Liver (tissue), 9 donors: ENCODE results near the gene INPP5F. TPM values are rescaled to one million over a fixed set of nuclear protein-coding genes. Genes with fewer than 3 reads are reported as not detected.

Experiments
- DNase-seq: peaks from one replicate; pipeline ENCODE4 v3.0.0-alpha.2; 2017; ENCODE audit warnings: low spot score
- H3K27ac ChIP-seq, 2 donors: one replicate each; pipeline ENCODE4 v1.7.0; 2013; ENCODE audit warnings: inconsistent platforms in 2 of 2, low read length in 2 of 2, control low read depth in 1 of 2, low read depth in 1 of 2, mild to moderate bottlenecking in 1 of 2
- H3K27me3 ChIP-seq, 4 donors: one replicate each; pipeline versions ENCODE4 v1.6.1 to v1.7.0; 2013; ENCODE audit warnings: low read length in 3 of 4, inconsistent platforms in 1 of 4, mild to moderate bottlenecking in 1 of 4, moderate library complexity in 1 of 4; ENCODE audit not compliant: control insufficient read depth in 4 of 4, insufficient read depth in 4 of 4
- H3K36me3 ChIP-seq, 4 donors: one replicate each; pipeline versions ENCODE4 v1.6.1 to v1.7.0; 2013; ENCODE audit warnings: low read length in 3 of 4, mild to moderate bottlenecking in 3 of 4, low read depth in 1 of 4, moderate library complexity in 1 of 4; ENCODE audit not compliant: control insufficient read depth in 4 of 4, insufficient read depth in 3 of 4
- H3K4me1 ChIP-seq, 4 donors: one replicate each; pipeline versions ENCODE4 v1.6.1 to v1.7.0; 2013; ENCODE audit warnings: low read length in 3 of 4, mild to moderate bottlenecking in 3 of 4, moderate library complexity in 1 of 4; ENCODE audit not compliant: control insufficient read depth in 4 of 4, insufficient read depth in 4 of 4
- H3K4me3 ChIP-seq, 3 donors: one replicate each; pipeline versions ENCODE4 v1.6.1 to v1.7.0; 2013; ENCODE audit warnings: low read length in 3 of 3, control low read depth in 1 of 3, low read depth in 1 of 3, mild to moderate bottlenecking in 1 of 3
- H3K9ac ChIP-seq, 2 donors: one replicate each; pipeline ENCODE4 v1.7.0; 2013; ENCODE audit warnings: low read length in 2 of 2, mild to moderate bottlenecking in 2 of 2, moderate library complexity in 2 of 2, control low read depth in 1 of 2, low read depth in 1 of 2
- H3K9me3 ChIP-seq, 4 donors: one replicate each; pipeline versions ENCODE4 v1.6.1 to v1.7.0; 2013; ENCODE audit warnings: low read length in 3 of 4; ENCODE audit not compliant: control insufficient read depth in 4 of 4
- ATF3 ChIP-seq: IDR thresholded peaks from 2 replicates; pipeline ENCODE4 v1.6.1; 2016; ENCODE audit warnings: antibody characterized with exemption
- CTCF ChIP-seq: fragments of 150-350 bp; IDR thresholded peaks from 2 replicates; pipeline ENCODE4 v1.5.1; 2017; ENCODE audit warnings: improper control_type of control experiment, low read depth, low read length; ENCODE audit not compliant: missing input control
- EGR1 ChIP-seq, 2 donors: IDR thresholded peaks; 2 replicates each; pipeline ENCODE4 v1.6.1; 2016 to 2018; ENCODE audit warnings: antibody characterized with exemption in 2 of 2, low read depth in 2 of 2
- FOXA1 ChIP-seq: IDR thresholded peaks from 2 replicates; pipeline ENCODE4 v1.6.1; 2016; ENCODE audit warnings: antibody characterized with exemption
- FOXA2 ChIP-seq: IDR thresholded peaks from 2 replicates; pipeline ENCODE4 v1.6.1; 2016; ENCODE audit warnings: antibody characterized with exemption
- GABPA ChIP-seq, 2 donors: IDR thresholded peaks in 1 of 2; conservative IDR thresholded peaks in 1 of 2; 2 replicates each; pipeline ENCODE4 v1.6.1; 2016; ENCODE audit warnings: antibody characterized with exemption in 2 of 2, mild to moderate bottlenecking in 1 of 2, moderate library complexity in 1 of 2
- HNF4A ChIP-seq, 2 donors: conservative IDR thresholded peaks; 2 replicates each; pipeline ENCODE4 v1.6.1; 2016; ENCODE audit warnings: antibody characterized with exemption in 2 of 2, mild to moderate bottlenecking in 2 of 2
- HNF4G ChIP-seq: IDR thresholded peaks from 2 replicates; pipeline ENCODE4 v1.6.1; 2016; ENCODE audit warnings: antibody characterized with exemption
- JUND ChIP-seq, 2 donors: IDR thresholded peaks; 2 replicates each; pipeline ENCODE4 v1.6.1; 2016; ENCODE audit warnings: antibody characterized with exemption in 2 of 2
- MAX ChIP-seq: IDR thresholded peaks from 2 replicates; pipeline ENCODE4 v1.6.1; 2016; ENCODE audit warnings: antibody characterized with exemption
- NR2F2 ChIP-seq: IDR thresholded peaks from 2 replicates; pipeline ENCODE4 v1.6.1; 2016; ENCODE audit warnings: antibody characterized with exemption
- RAD21 ChIP-seq, 2 donors: IDR thresholded peaks; 2 replicates each; pipeline ENCODE4 v1.6.1; 2016; ENCODE audit warnings: antibody characterized with exemption in 2 of 2, mild to moderate bottlenecking in 2 of 2
- REST ChIP-seq: IDR thresholded peaks from 2 replicates; pipeline ENCODE4 v1.6.1; 2016; ENCODE audit warnings: antibody characterized with exemption, mild to moderate bottlenecking
- RXRA ChIP-seq, 2 donors: IDR thresholded peaks; 2 replicates each; pipeline ENCODE4 v1.6.1; 2017 to 2018; ENCODE audit warnings: antibody characterized with exemption in 2 of 2, mild to moderate bottlenecking in 1 of 2
- SP1 ChIP-seq: IDR thresholded peaks from 2 replicates; pipeline ENCODE4 v1.6.1; 2018; ENCODE audit warnings: antibody characterized with exemption, mild to moderate bottlenecking
- TAF1 ChIP-seq: conservative IDR thresholded peaks from 2 replicates; pipeline ENCODE4 v1.6.1; 2016; ENCODE audit warnings: antibody characterized with exemption, mild to moderate bottlenecking
- YY1 ChIP-seq: IDR thresholded peaks from 2 replicates; pipeline ENCODE4 v1.6.1; 2016; ENCODE audit warnings: antibody characterized with exemption, mild to moderate bottlenecking
- ZBTB33 ChIP-seq: IDR thresholded peaks from 2 replicates; pipeline ENCODE4 v1.6.1; 2016; ENCODE audit warnings: antibody characterized with exemption
- WGBS: extraction: QIAGEN DNeasy Blood & Tissue Kit; methylation state at CpG from one replicate; pipeline ENCODE4 v1.1.7; 2013; 5-methylcytosine and 5-hydroxymethylcytosine counted together
- polyA plus RNA-seq, 2 donors: library from polyadenylated mRNA; stranded (reverse) in 1 of 2; unstranded in 1 of 2; fragments of 200-250 nt in 1 of 2; fragments of >200 nt in 1 of 2; fragmentation: Nextera tagmentation in 1 of 2; extraction: Ambion mirVana in 1 of 2; gene quantifications; one replicate each; pipeline versions ENCODE4 v1.2.1 to v1.2.3, GENCODE V29; 2013 to 2015
- total RNA-seq, 2 donors: library from RNA; depleted of rRNA; stranded (reverse); fragments of >200 nt; gene quantifications; one replicate each; pipeline ENCODE4 v1.2.3, GENCODE V29; 2014
- donor health status: healthy.
- donor health status: healthy.
- donor health status: healthy.
- donor health status: healthy.
- donor health status: healthy.

Gene INPP5F
- total and polyA plus RNA-seq, 4 donors, result 1.1 to 8.1 (median 2.1) TPM

GRCh38 chr10:119703903-119704508 lies 21.8 kb upstream of the INPP5F start:
- no peaks in the 10 kb centered on the region for H3K36me3 ChIP-seq
- H3K27me3 ChIP-seq, result no peaks in the 10 kb centered on the region
- TF ChIP-seq NR2F2, result no peak
- no peak for TF ChIP-seq TAF1
- no peak for TF ChIP-seq SP1
- no peak for TF ChIP-seq JUND (IDR thresholded peaks at IDR 0.05)
- TF ChIP-seq ZBTB33, result no peak
- no peak for TF ChIP-seq HNF4G
- TF ChIP-seq ATF3, result no peak
- TF ChIP-seq REST, result no peak
- no peak for TF ChIP-seq MAX
- TF ChIP-seq RXRA (IDR thresholded peaks at IDR 0.05), result no peak
- no peak for TF ChIP-seq EGR1 (IDR thresholded peaks at IDR 0.05; ENCODE audit: low read depth in 2 of 2)
- TF ChIP-seq HNF4A (conservative IDR thresholded peaks at IDR 0.05), result no peak
- TF ChIP-seq FOXA1, result no peak
- no peak for TF ChIP-seq CTCF
- no peak for TF ChIP-seq YY1
- no peak for TF ChIP-seq GABPA (IDR thresholded peaks at IDR 0.05 in 1 of 2, conservative IDR thresholded peaks at IDR 0.05 in 1 of 2)
- no peak for TF ChIP-seq FOXA2
- no peak for TF ChIP-seq RAD21 (IDR thresholded peaks at IDR 0.05)
- DNase-seq, result no peak
- H3K4me1 ChIP-seq, result no peaks in the 10 kb centered on the region
- H3K4me3 ChIP-seq, result no peak overlapping the region
- WGBS, result 88% methylated on average over 9 of the region's 9 CpGs
- H3K27ac ChIP-seq, result no peak overlapping the region
- no peak overlapping the region for H3K9ac ChIP-seq
- no peaks in the 10 kb centered on the region for H3K9me3 ChIP-seq
